H1 (cell line): ENCODE data around the gene ZNF652. TPM values are rescaled to one million over a fixed set of nuclear protein-coding genes. Genes with fewer than 3 reads are reported as not detected.

Source experiments
- CTCF ChIA-PET: fragments of 300-600 bp; sonication (Branson Sonifier 250); formaldehyde crosslinking; loops from one replicate; lab custom pipeline; 2021; ENCODE audit not compliant: partially characterized antibody; lab: Charles Lee
- POLR2A ChIA-PET: fragments of 300-600 bp; sonication (Branson Sonifier 250); formaldehyde crosslinking; loops from one replicate; lab custom pipeline; 2021; ENCODE audit warnings: inconsistent platforms; ENCODE audit not compliant: partially characterized antibody; lab: Charles Lee
- DNase-seq, 2 experiments: peaks; one replicate each; pipeline versions ENCODE4 v3.0.0 to v3.0.0-alpha.2; 2010 to 2022; ENCODE audit warnings: low spot score in 2 of 2, low read depth in 1 of 2, mixed read lengths in 1 of 2
- FAIRE-seq: peaks from 2 replicates; lab custom pipeline; 2011; peaks lifted over from hg19 to GRCh38; lab: Jason Lieb, UNC
- H2AFZ ChIP-seq: 2 replicates; pipeline ENCODE4 v1.8.1; 2012; ENCODE audit warnings: low read length, inconsistent platforms
- H2AK5ac ChIP-seq: 2 replicates; pipeline ENCODE4 v1.6.1; 2013; ENCODE audit warnings: low read depth, low read length
- H2BK120ac ChIP-seq: replicated peaks from 2 replicates; pipeline ENCODE3; 2013; ENCODE audit warnings: low read depth, low read length, inconsistent platforms
- H2BK12ac ChIP-seq: 2 replicates; pipeline ENCODE4 v1.6.1; 2013; ENCODE audit warnings: low read depth, low read length
- H2BK15ac ChIP-seq: 2 replicates; pipeline ENCODE4 v1.6.1; 2013; ENCODE audit warnings: low read length
- H2BK20ac ChIP-seq: 2 replicates; pipeline ENCODE4 v1.6.1; 2013; ENCODE audit warnings: low read length
- H2BK5ac ChIP-seq: 2 replicates; pipeline ENCODE4 v1.6.1; 2013; ENCODE audit warnings: low read depth, low read length
- H3K14ac ChIP-seq: 2 replicates; pipeline ENCODE4 v1.6.1; 2013; ENCODE audit warnings: inconsistent platforms; ENCODE audit not compliant: insufficient read length
- H3K18ac ChIP-seq: 2 replicates; pipeline ENCODE4 v1.6.1; 2013; ENCODE audit warnings: low read length; ENCODE audit errors: extremely low read depth
- H3K23ac ChIP-seq: 2 replicates; pipeline ENCODE4 v1.6.1; 2013; ENCODE audit warnings: inconsistent platforms; ENCODE audit not compliant: insufficient read length
- H3K23me2 ChIP-seq: 2 replicates; pipeline ENCODE4 v1.6.1; 2013; ENCODE audit warnings: low read depth, low read length
- H3K27ac ChIP-seq: 2 replicates; pipeline ENCODE4 v1.6.1; 2011; ENCODE audit warnings: low read depth, low read length, inconsistent platforms
- H3K27me3 ChIP-seq, 4 experiments: replicated peaks in 1 of 4; 1 replicate in 1 of 4; 2 replicates in 3 of 4; pipeline versions ENCODE4 v1.6.1 to v1.8.1; 2011 to 2013; ENCODE audit warnings: low read length in 3 of 4, mild to moderate bottlenecking in 3 of 4, inconsistent platforms in 2 of 4, mixed read lengths in 2 of 4, moderate library complexity in 1 of 4; ENCODE audit not compliant: control insufficient read depth in 3 of 4, insufficient read depth in 3 of 4; ENCODE audit errors: extremely low read depth in 1 of 4
- H3K36me3 ChIP-seq, 4 experiments: 2 replicates each; pipeline versions ENCODE4 v1.6.1 to v1.8.1; 2011 to 2013; ENCODE audit warnings: mild to moderate bottlenecking in 4 of 4, low read length in 3 of 4, moderate library complexity in 2 of 4, control low read depth in 1 of 4, inconsistent platforms in 1 of 4; ENCODE audit not compliant: insufficient read depth in 4 of 4, control insufficient read depth in 2 of 4
- H3K4ac ChIP-seq: replicated peaks from 2 replicates; pipeline ENCODE3; 2013; ENCODE audit warnings: low read length, low read depth, mixed read lengths, inconsistent platforms; ENCODE audit not compliant: insufficient read length
- H3K4me1 ChIP-seq, 4 experiments: replicated peaks in 1 of 4; 1 replicate in 1 of 4; 2 replicates in 3 of 4; pipeline versions ENCODE4 v1.6.1 to v1.8.1; 2011 to 2013; ENCODE audit warnings: low read length in 3 of 4, inconsistent platforms in 2 of 4, mixed read lengths in 1 of 4; ENCODE audit not compliant: insufficient read depth in 4 of 4, control insufficient read depth in 3 of 4
- H3K4me2 ChIP-seq, 2 experiments: 2 replicates each; pipeline versions ENCODE4 v1.6.1 to v1.8.1; 2011 to 2013; ENCODE audit warnings: low read depth in 2 of 2, low read length in 2 of 2, control low read depth in 1 of 2, inconsistent platforms in 1 of 2, mild to moderate bottlenecking in 1 of 2; ENCODE audit not compliant: insufficient read depth in 1 of 2
- H3K4me3 ChIP-seq, 4 experiments: fragments of 200-600, 300-600 bp in 1 of 4; sonication (generic), shearing (Covaris generic), sonication (Bioruptor Twin) in 1 of 4; 2 replicates each; pipeline versions ENCODE4 v1.5.1 to v1.8.1; 2011 to 2016; ENCODE audit warnings: low read length in 4 of 4, low read depth in 3 of 4, control low read depth in 2 of 4, inconsistent platforms in 2 of 4, mild to moderate bottlenecking in 2 of 4, mixed read lengths in 1 of 4, moderate library complexity in 1 of 4; ENCODE audit not compliant: insufficient read depth in 2 of 4; ENCODE audit errors: extremely low read depth in 1 of 4
- H3K56ac ChIP-seq: replicated peaks from 2 replicates; pipeline ENCODE3; 2013; ENCODE audit warnings: low read depth, mild to moderate bottlenecking, mixed read lengths, low read length, inconsistent platforms; ENCODE audit not compliant: insufficient read length
- H3K79me1 ChIP-seq: 2 replicates; pipeline ENCODE4 v1.6.1; 2013; ENCODE audit warnings: low read depth, low read length, control low read depth
- H3K79me2 ChIP-seq, 2 experiments: 2 replicates each; pipeline versions ENCODE4 v1.6.1 to v1.8.1; 2012 to 2013; ENCODE audit warnings: low read length in 2 of 2, mild to moderate bottlenecking in 2 of 2, inconsistent platforms in 1 of 2; ENCODE audit not compliant: insufficient read depth in 2 of 2, control insufficient read depth in 1 of 2
- H3K9ac ChIP-seq, 4 experiments: replicated peaks in 1 of 4; 1 replicate in 1 of 4; 2 replicates in 3 of 4; pipeline versions ENCODE4 v1.6.1 to v1.8.1; 2011 to 2013; ENCODE audit warnings: low read depth in 3 of 4, low read length in 3 of 4, control low read depth in 2 of 4, mild to moderate bottlenecking in 2 of 4, moderate library complexity in 2 of 4, inconsistent platforms in 1 of 4; ENCODE audit errors: extremely low read depth in 1 of 4
- H3K9me3 ChIP-seq, 2 experiments: 2 replicates each; pipeline versions ENCODE4 v1.6.1 to v1.8.1; 2012 to 2013; ENCODE audit warnings: mild to moderate bottlenecking in 2 of 2, moderate library complexity in 2 of 2, control low read depth in 1 of 2, inconsistent platforms in 1 of 2, low read depth in 1 of 2, low read length in 1 of 2, mixed read lengths in 1 of 2; ENCODE audit not compliant: insufficient read depth in 2 of 2
- H4K20me1 ChIP-seq, 2 experiments: replicated peaks in 1 of 2; 2 replicates each; pipeline versions ENCODE3 to v1.8.1; 2011 to 2013; ENCODE audit warnings: inconsistent platforms in 2 of 2, low read length in 2 of 2, mild to moderate bottlenecking in 1 of 2; ENCODE audit not compliant: insufficient read depth in 2 of 2, control insufficient read depth in 1 of 2
- H4K5ac ChIP-seq: 2 replicates; pipeline ENCODE4 v1.6.1; 2013; ENCODE audit warnings: low read length, low read depth, mixed read lengths, inconsistent platforms; ENCODE audit not compliant: insufficient read length
- H4K8ac ChIP-seq: 2 replicates; pipeline ENCODE4 v1.8.0; 2013; ENCODE audit warnings: mild to moderate bottlenecking, moderate library complexity, low read length, inconsistent platforms; ENCODE audit not compliant: insufficient read depth; ENCODE audit errors: extremely low read depth
- H4K91ac ChIP-seq: replicated peaks from 2 replicates; pipeline ENCODE3; 2013; ENCODE audit warnings: low read length, mixed read lengths, inconsistent platforms; ENCODE audit not compliant: insufficient read length
- WGBS, 2 experiments: shearing (Covaris generic) in 1 of 2; methylation state at CpG; one replicate each; pipeline versions ENCODE4 v1.1.6 to v1.1.7; 2013 to 2015; ENCODE audit warnings: low lambda C conversion rate in 2 of 2, mixed read lengths in 2 of 2, inconsistent platforms in 1 of 2, low coverage in 1 of 2, missing lambda C conversion rate in 1 of 2; ENCODE audit not compliant: insufficient replicate concordance in 2 of 2, insufficient coverage in 1 of 2, insufficient read length in 1 of 2; ENCODE audit errors: extremely low coverage in 1 of 2, missing lambda C conversion rate in 1 of 2; 5-methylcytosine and 5-hydroxymethylcytosine counted together
- polyA plus RNA-seq, 7 experiments: library from polyadenylated mRNA; depleted of rRNA in 3 of 7; stranded (reverse) in 5 of 7; unstranded in 2 of 7; fragments of >200 nt in 5 of 7; fragments of 200-250 nt in 2 of 7; gene quantifications; 1 replicate in 5 of 7; 2 replicates in 1 of 7; 4 replicates in 1 of 7; pipeline versions ENCODE4 v1.2.1 to v1.2.3, GENCODE V29; 2011 to 2013; ENCODE audit warnings: missing spikeins in 2 of 7, mixed read lengths in 2 of 7
- total RNA-seq: library from RNA; stranded (reverse); fragmentation: NEBNext Ultra II Directional; extraction: Animal tissue kit (Norgen Biotek cat#: 25700); gene quantifications from 2 replicates; pipeline ENCODE4 v1.2.1, GENCODE V29; 2021

The ZNF652 gene
- total and polyA plus RNA-seq, 2 of the 8 experiments (the other 6 are each of a cell fraction or from before 2014, with no cell fraction given) = 13.5 to 39.6 TPM

DNA sequence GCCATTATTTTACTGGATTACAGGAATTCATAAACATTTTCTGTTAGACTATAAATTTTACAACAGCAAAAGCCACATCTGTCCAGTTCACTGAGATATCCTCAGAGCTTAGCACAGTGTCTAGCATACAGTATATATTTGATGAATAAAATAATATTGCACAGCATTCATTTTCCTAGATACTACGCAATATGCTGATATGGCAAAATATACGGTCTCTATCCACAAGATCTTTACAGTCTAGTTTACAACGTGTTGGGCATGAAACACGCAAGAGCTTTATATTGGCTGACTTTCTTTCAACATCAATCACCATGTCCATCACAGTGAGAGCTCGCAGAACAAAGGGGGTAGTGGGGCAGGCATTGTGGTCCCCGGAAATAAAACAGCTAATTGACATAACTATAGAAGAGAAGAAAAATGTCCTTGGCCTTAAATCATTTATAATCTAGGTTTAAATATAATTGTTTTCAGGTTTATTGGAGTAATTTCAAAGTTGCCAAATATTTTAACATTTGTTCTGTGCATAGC, 43.5 kb downstream of the ZNF652 start:
- H3K4me2 ChIP-seq = no peak overlapping the region
- no peaks in the 10 kb centered on the region for H3K4me1 ChIP-seq
- H2BK20ac ChIP-seq = no peak overlapping the region
- no peaks in the 10 kb centered on the region for H3K9me3 ChIP-seq
- no peaks in the 10 kb centered on the region for H4K20me1 ChIP-seq
- no peaks in the 10 kb centered on the region for H3K27me3 ChIP-seq
- H4K8ac ChIP-seq = no peak overlapping the region
- WGBS, 2 experiments = 92% methylated on average over 6 of the region's 6 CpGs; no CpG with 5 or more reads in 1 of the 2 experiments
- ChIA-PET POLR2A (no interaction called here), CTCF (interaction anchor here (0.6 to 7.7 kb wide), 12 partner anchors 13 to 90 kb away, joined by 3 to 80 read pairs (median 4); no protein-coding TSS in a partner anchor)
- H3K4me3 ChIP-seq = no peak overlapping the region
- no peak overlapping the region for H2BK120ac ChIP-seq
- H3K36me3 ChIP-seq = no peaks in the 10 kb centered on the region
- H2AK5ac ChIP-seq = no peak overlapping the region
- H4K91ac ChIP-seq = no peak overlapping the region
- H3K56ac ChIP-seq = no peak overlapping the region
- H3K14ac ChIP-seq = no peak overlapping the region
- no peak overlapping the region for H4K5ac ChIP-seq
- H3K4ac ChIP-seq = no peak overlapping the region
- H2BK15ac ChIP-seq = no peak overlapping the region
- no peak overlapping the region for H3K18ac ChIP-seq
- no peaks in the 10 kb centered on the region; a peak in 1 of 4 replicates for H3K79me2 ChIP-seq
- no peaks in the 10 kb centered on the region; the same call in none of the 2 replicates for H3K79me1 ChIP-seq
- no peak overlapping the region for H2BK5ac ChIP-seq
- no peak for FAIRE-seq
- no peak overlapping the region for H2BK12ac ChIP-seq
- no peak for DNase-seq
- H3K27ac ChIP-seq = no peak overlapping the region
- H2AFZ ChIP-seq = no peak overlapping the region
- H3K23ac ChIP-seq = no peak overlapping the region
- no peaks in the 10 kb centered on the region for H3K23me2 ChIP-seq
- no peak overlapping the region for H3K9ac ChIP-seq
